ENCODE data around the gene IGFL3. TPM values are rescaled to one million over a fixed set of nuclear protein-coding genes. Genes with fewer than 3 reads are reported as not detected.

Gene IGFL3
- total RNA-seq: not detected in 2 replicates

GRCh38 chr19:46124638-46125115, at the start of gene IGFL3:
Gene IGFL3, minus strand, starts transcription at chr19:46124688. Its CDS starts 39 bp downstream, at chr19:46124649.

GRCh38 chr19:46147791-46148288, 23.4 kb upstream of the IGFL3 start, which contains the start of gene IGFL2:
Gene IGFL2, plus strand, starts transcription at chr19:46148238. Its CDS starts 41 bp downstream, at chr19:46148279.

Other genes with a start within 250 kb of the IGFL3 start
- gene IRF2BP1, start 238.5 kb downstream of the IGFL3 start, total RNA-seq: 27.5 and 43.8 TPM in 2 replicates
- gene MYPOP, start 222.1 kb downstream of the IGFL3 start, total RNA-seq: 2.5 and 2.8 TPM in 2 replicates
- gene NANOS2, start 209.9 kb downstream of the IGFL3 start, total RNA-seq: not detected in 2 replicates
- not detected in 2 replicates for gene NOVA2, start 150.8 kb downstream of the IGFL3 start, total RNA-seq
- gene CCDC61, start 129.2 kb downstream of the IGFL3 start, total RNA-seq: 6.1 and 8.6 TPM in 2 replicates
- gene PGLYRP1, start 101.6 kb downstream of the IGFL3 start, total RNA-seq: not detected in 2 replicates
- gene IGFL4, start 83.7 kb downstream of the IGFL3 start, total RNA-seq: not detected in 2 replicates
- not detected in 2 replicates for gene IGFL2, start 23.6 kb upstream of the IGFL3 start, total RNA-seq
- gene IGFL1, start 105.1 kb upstream of the IGFL3 start, total RNA-seq: not detected in 2 replicates
- gene HIF3A, start 172.4 kb upstream of the IGFL3 start, total RNA-seq: 4.8 and 7.6 TPM in 2 replicates
- gene PPP5C, start 222.4 kb upstream of the IGFL3 start, total RNA-seq: 64.2 and 66.8 TPM in 2 replicates